ENCODE measurements around the gene SATB1.

SATB1 gene

GRCh38 chr3:18354701-18355100 is 70.4 kb downstream of the SATB1 start:
- Histone ChIP-seq H3K4me3 (ENCODE audit: low read depth, low read length) (no peak overlapping the region), H3K9me3 (ENCODE audit: severe bottlenecking) (no peaks in the 10 kb centered on the region), H3K36me3 (no peaks in the 10 kb centered on the region), H3K27me3 (ENCODE audit: insufficient read depth, low read depth, severe bottlenecking) (no peaks in the 10 kb centered on the region), H3K27ac (no peak overlapping the region)
- no peak for DNase-seq
- TF ChIP-seq, protein P1, sequence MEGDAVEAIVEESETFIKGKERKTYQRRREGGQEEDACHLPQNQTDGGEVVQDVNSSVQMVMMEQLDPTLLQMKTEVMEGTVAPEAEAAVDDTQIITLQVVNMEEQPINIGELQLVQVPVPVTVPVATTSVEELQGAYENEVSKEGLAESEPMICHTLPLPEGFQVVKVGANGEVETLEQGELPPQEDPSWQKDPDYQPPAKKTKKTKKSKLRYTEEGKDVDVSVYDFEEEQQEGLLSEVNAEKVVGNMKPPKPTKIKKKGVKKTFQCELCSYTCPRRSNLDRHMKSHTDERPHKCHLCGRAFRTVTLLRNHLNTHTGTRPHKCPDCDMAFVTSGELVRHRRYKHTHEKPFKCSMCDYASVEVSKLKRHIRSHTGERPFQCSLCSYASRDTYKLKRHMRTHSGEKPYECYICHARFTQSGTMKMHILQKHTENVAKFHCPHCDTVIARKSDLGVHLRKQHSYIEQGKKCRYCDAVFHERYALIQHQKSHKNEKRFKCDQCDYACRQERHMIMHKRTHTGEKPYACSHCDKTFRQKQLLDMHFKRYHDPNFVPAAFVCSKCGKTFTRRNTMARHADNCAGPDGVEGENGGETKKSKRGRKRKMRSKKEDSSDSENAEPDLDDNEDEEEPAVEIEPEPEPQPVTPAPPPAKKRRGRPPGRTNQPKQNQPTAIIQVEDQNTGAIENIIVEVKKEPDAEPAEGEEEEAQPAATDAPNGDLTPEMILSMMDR (IDR thresholded peaks at IDR 0.05; ENCODE audit: low read depth, low read length) = no peak

DNA sequence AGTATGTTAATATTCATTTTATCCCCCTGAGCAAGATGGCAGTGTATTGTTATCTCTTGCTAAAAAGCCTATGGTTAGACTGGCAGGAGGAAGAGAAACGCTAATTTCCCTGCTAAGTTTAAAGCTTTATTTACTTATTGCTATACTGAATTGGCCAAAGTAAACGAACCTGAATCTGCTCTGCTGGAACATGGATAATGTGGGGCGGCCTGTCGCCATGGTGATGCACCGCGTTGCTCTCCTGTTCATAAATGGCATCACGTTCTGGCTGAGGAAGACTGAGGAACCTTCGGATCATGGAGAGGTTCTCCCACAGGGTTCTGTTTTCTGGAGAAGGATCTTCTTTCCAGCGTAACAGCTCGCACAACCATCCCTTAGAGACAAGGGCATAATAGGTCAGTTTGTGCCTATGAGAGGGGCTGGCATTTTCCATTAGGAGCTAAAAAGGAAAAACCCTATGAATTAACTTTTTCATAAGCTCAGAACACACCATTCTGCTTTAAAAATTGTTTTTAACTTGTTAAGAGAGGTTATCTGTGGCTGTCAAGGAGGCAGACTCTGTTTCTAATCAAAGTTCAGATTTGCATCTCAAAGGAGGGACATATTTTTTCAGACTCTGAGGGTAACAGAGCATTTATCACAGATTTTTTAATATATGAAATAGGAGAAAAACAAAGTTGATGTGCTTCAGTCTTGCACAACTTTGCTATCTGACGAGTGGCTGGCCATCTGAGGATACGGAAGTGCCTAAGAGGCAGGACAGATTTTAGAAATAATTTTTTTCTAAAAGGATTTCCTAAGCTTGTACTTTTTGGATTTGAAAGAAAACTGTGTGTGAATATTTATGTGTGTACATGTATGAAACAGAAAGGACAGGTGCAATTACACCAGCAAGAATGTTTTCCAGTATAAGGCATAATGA is 73.1 kb downstream of the SATB1 start:
- Histone ChIP-seq H3K27ac (no peak overlapping the region), H3K27me3 (ENCODE audit: insufficient read depth, low read depth, severe bottlenecking) (no peaks in the 10 kb centered on the region), H3K36me3 (no peaks in the 10 kb centered on the region), H3K4me3 (ENCODE audit: low read depth, low read length) (no peak overlapping the region), H3K9me3 (ENCODE audit: severe bottlenecking) (no peaks in the 10 kb centered on the region)
- DNase-seq = no peak
- TF ChIP-seq, protein P1 (IDR thresholded peaks at IDR 0.05; ENCODE audit: low read depth, low read length) = no peak

- Histone ChIP-seq H3K27me3 (ENCODE audit: insufficient read depth, low read depth, severe bottlenecking) (no peaks in the 10 kb centered on the region), H3K36me3 (no peaks in the 10 kb centered on the region), H3K27ac (no peak overlapping the region), H3K4me3 (ENCODE audit: low read depth, low read length) (no peak overlapping the region), H3K9me3 (ENCODE audit: severe bottlenecking) (no peaks in the 10 kb centered on the region)
- no peak for DNase-seq
- TF ChIP-seq, protein P1 (IDR thresholded peaks at IDR 0.05; ENCODE audit: low read depth, low read length) = no peak
Observed at GRCh38 chr3:18351069-18351628, 74.0 kb downstream of the SATB1 start.

GRCh38 chr3:18349197-18349798 is 75.8 kb downstream of the SATB1 start:
- Histone ChIP-seq H3K27ac (no peak overlapping the region), H3K27me3 (ENCODE audit: insufficient read depth, low read depth, severe bottlenecking) (no peaks in the 10 kb centered on the region), H3K9me3 (ENCODE audit: severe bottlenecking) (no peaks in the 10 kb centered on the region), H3K36me3 (no peaks in the 10 kb centered on the region), H3K4me3 (ENCODE audit: low read depth, low read length) (no peak overlapping the region)
- DNase-seq = no peak
- TF ChIP-seq, protein P1 (IDR thresholded peaks at IDR 0.05; ENCODE audit: low read depth, low read length) = no peak

- no peaks in the 10 kb centered on the region for H3K9me3 ChIP-seq (ENCODE audit: severe bottlenecking)
- no peak overlapping the region for H3K4me3 ChIP-seq (ENCODE audit: low read depth, low read length)
- H3K36me3 ChIP-seq = no peaks in the 10 kb centered on the region
- no peaks in the 10 kb centered on the region for H3K27me3 ChIP-seq (ENCODE audit: insufficient read depth, low read depth, severe bottlenecking)
- TF ChIP-seq, protein P1 (IDR thresholded peaks at IDR 0.05; ENCODE audit: low read depth, low read length) = no peak
- DNase-seq = no peak
- H3K27ac ChIP-seq = no peak overlapping the region
Observed at GRCh38 chr3:18346097-18346496, 79.0 kb downstream of the SATB1 start.

All from WERI-Rb-1 (cell line).